Naive B cell (primary cell): ENCODE measurements around the gene ESR2. TPM values are rescaled to one million over a fixed set of nuclear protein-coding genes. Genes with fewer than 3 reads are reported as not detected.
"Not testable (repeated sequence)": the region's sequence is repeated elsewhere in the genome, so short reads cannot be mapped to it uniquely, and the experiment has no call there.

ENCODE experiments used
- ATAC-seq, 2 donors: fragments of 150-1000 bp; cut with Tn5 transposase; 2 replicates each; pipeline ENCODE4 v1.10.0; 2021; ENCODE audit warnings: low read depth in 2 of 2, mild to moderate bottlenecking in 2 of 2, moderate library complexity in 2 of 2
- DNase-seq: peaks from one replicate; pipeline ENCODE4 v3.0.0; 2022
- H3K27ac Mint-ChIP-seq, 6 donors: one replicate each; pipeline ENCODE4 v1.8.0; 2020 to 2022; ENCODE audit warnings: mild to moderate bottlenecking in 6 of 6, mixed read lengths in 6 of 6, moderate library complexity in 5 of 6, inconsistent platforms in 2 of 6
- H3K27me3 Mint-ChIP-seq, 3 donors: one replicate each; pipeline ENCODE4 v1.8.0; 2021 to 2022; ENCODE audit warnings: mixed read lengths in 3 of 3, mild to moderate bottlenecking in 1 of 3
- H3K36me3 Mint-ChIP-seq, 2 donors: one replicate each; pipeline ENCODE4 v1.8.0; 2020 to 2022; ENCODE audit warnings: mixed read lengths in 2 of 2, inconsistent platforms in 1 of 2, mild to moderate bottlenecking in 1 of 2
- H3K4me1 Mint-ChIP-seq, 3 donors: one replicate each; pipeline ENCODE4 v1.8.0; 2020 to 2022; ENCODE audit warnings: mixed read lengths in 3 of 3, inconsistent platforms in 1 of 3, mild to moderate bottlenecking in 1 of 3, moderate library complexity in 1 of 3
- H3K4me3 Mint-ChIP-seq, 8 donors: one replicate each; pipeline ENCODE4 v1.8.0; 2020 to 2022; ENCODE audit warnings: mild to moderate bottlenecking in 8 of 8, mixed read lengths in 8 of 8, moderate library complexity in 8 of 8, inconsistent platforms in 2 of 8
- H3K9me3 Mint-ChIP-seq, 7 donors: one replicate each; pipeline ENCODE4 v1.8.0; 2020 to 2022; ENCODE audit warnings: mixed read lengths in 7 of 7, mild to moderate bottlenecking in 5 of 7, inconsistent platforms in 2 of 7, moderate library complexity in 1 of 7
- polyA plus RNA-seq, 6 donors: library from polyadenylated mRNA; unstranded; fragments of 300-500 nt; fragmentation: Illumina TruSeq; gene quantifications; one replicate each; pipeline ENCODE4 v1.2.3, GENCODE V29; 2021; ENCODE audit warnings: low read depth in 6 of 6

Gene ESR2
- polyA plus RNA-seq, 6 donors from 2014 or later = 1.6 to 7.4 (median 3.2) TPM

- no peak for ATAC-seq
- Mint-ChIP-seq H3K27ac (peak overlapping the region in 1 of 6 donors; percentile 51), H3K4me1 (no peaks in the 10 kb centered on the region), H3K9me3 (no peaks in the 10 kb centered on the region), H3K4me3 (no peak overlapping the region), H3K27me3 (no peaks in the 10 kb centered on the region), H3K36me3 (peaks cover 0 to 17% of the 10 kb centered on the region in 2 donors)
- DNase-seq = no peak
Measured at GRCh38 chr14:64123241-64123822, 170.8 kb downstream of the ESR2 start.

GRCh38 chr14:64119980-64120379, 174.2 kb downstream of the ESR2 start:
- no peaks in the 10 kb centered on the region for H3K4me1 Mint-ChIP-seq
- DNase-seq (no peak), ATAC-seq (no peak)
- no peaks in the 10 kb centered on the region for H3K9me3 Mint-ChIP-seq
- H3K27ac Mint-ChIP-seq = peak overlapping the region in 1 of 6 donors; percentile 61
- no peak overlapping the region for H3K4me3 Mint-ChIP-seq
- H3K36me3 Mint-ChIP-seq = peaks cover 0 to 12% of the 10 kb centered on the region in 2 donors
- H3K27me3 Mint-ChIP-seq = no peaks in the 10 kb centered on the region

- H3K27ac Mint-ChIP-seq = peak overlapping the region in 1 of 6 donors; percentile 61
- no peak for ATAC-seq
- no peaks in the 10 kb centered on the region for H3K9me3 Mint-ChIP-seq
- no peak for DNase-seq
- no peaks in the 10 kb centered on the region for H3K27me3 Mint-ChIP-seq
- no peaks in the 10 kb centered on the region for H3K4me1 Mint-ChIP-seq
- peaks cover 0 to 12% of the 10 kb centered on the region in 2 donors for H3K36me3 Mint-ChIP-seq
- H3K4me3 Mint-ChIP-seq = no peak overlapping the region
Measured at GRCh38 chr14:64119500-64119899, 174.7 kb downstream of the ESR2 start.

GRCh38 chr14:64118892-64119291, 175.3 kb downstream of the ESR2 start:
- Mint-ChIP-seq H3K27ac (no peak overlapping the region), H3K9me3 (no peaks in the 10 kb centered on the region), H3K27me3 (no peaks in the 10 kb centered on the region), H3K4me3 (no peak overlapping the region), H3K4me1 (no peaks in the 10 kb centered on the region), H3K36me3 (peaks cover 0 to 12% of the 10 kb centered on the region in 2 donors)
- no peak for DNase-seq
- no peak for ATAC-seq

GRCh38 chr14:64118403-64118742, 175.8 kb downstream of the ESR2 start:
- not testable (repeated sequence) for H3K4me1 Mint-ChIP-seq, H3K27me3 Mint-ChIP-seq, H3K4me3 Mint-ChIP-seq, ATAC-seq, H3K9me3 Mint-ChIP-seq, DNase-seq, H3K27ac Mint-ChIP-seq
- H3K36me3 Mint-ChIP-seq = peaks cover 0 to 11% of the 10 kb centered on the region in 2 donors

GRCh38 chr14:64117671-64118402, 176.3 kb downstream of the ESR2 start:
- Mint-ChIP-seq H3K27ac (no peak overlapping the region), H3K9me3 (no peaks in the 10 kb centered on the region)

GRCh38 chr14:64115401-64115800, 178.8 kb downstream of the ESR2 start:
- DNase-seq = no peak
- Mint-ChIP-seq H3K27me3 (no peaks in the 10 kb centered on the region), H3K27ac (peak overlapping the region in 2 of 6 donors; percentile 70 to 77), H3K9me3 (no peaks in the 10 kb centered on the region), H3K36me3 (peaks cover 0 to 6% of the 10 kb centered on the region in 2 donors), H3K4me1 (no peaks in the 10 kb centered on the region), H3K4me3 (peak overlapping the region in 1 of 8 donors; percentile 31)
- ATAC-seq = no peak

More at GRCh38 chr14:64117671-64118402, 176.3 kb downstream of the ESR2 start:
- H3K36me3 Mint-ChIP-seq = peaks cover 0 to 11% of the 10 kb centered on the region in 2 donors
- DNase-seq = no peak
- no peaks in the 10 kb centered on the region for H3K27me3 Mint-ChIP-seq
- no peak for ATAC-seq
- H3K4me1 Mint-ChIP-seq = no peaks in the 10 kb centered on the region
- no peak overlapping the region for H3K4me3 Mint-ChIP-seq

GRCh38 chr14:64114796-64115195, 179.4 kb downstream of the ESR2 start:
- peak overlapping the region in 2 of 6 donors; percentile 27 to 70 for H3K27ac Mint-ChIP-seq
- ATAC-seq = no peak
- no peak overlapping the region for H3K4me3 Mint-ChIP-seq
- H3K27me3 Mint-ChIP-seq = no peaks in the 10 kb centered on the region
- DNase-seq = no peak
- H3K4me1 Mint-ChIP-seq = no peaks in the 10 kb centered on the region
- peaks cover 0 to 6% of the 10 kb centered on the region in 2 donors for H3K36me3 Mint-ChIP-seq
- no peaks in the 10 kb centered on the region for H3K9me3 Mint-ChIP-seq

- H3K4me3 Mint-ChIP-seq = no peak overlapping the region
- H3K9me3 Mint-ChIP-seq = no peaks in the 10 kb centered on the region
- peaks cover 0 to 6% of the 10 kb centered on the region in 2 donors for H3K36me3 Mint-ChIP-seq
- no peaks in the 10 kb centered on the region for H3K4me1 Mint-ChIP-seq
- no peak for ATAC-seq
- no peak for DNase-seq
- H3K27ac Mint-ChIP-seq = peak overlapping the region in 1 of 6 donors; percentile 49
- H3K27me3 Mint-ChIP-seq = no peaks in the 10 kb centered on the region
Measured at GRCh38 chr14:64114166-64114565, 180.0 kb downstream of the ESR2 start.

GRCh38 chr14:64112867-64113678, 181.1 kb downstream of the ESR2 start:
- peak overlapping the region in 1 of 6 donors; percentile 62 for H3K27ac Mint-ChIP-seq
- peak overlapping the region in 1 of 8 donors; percentile 3 for H3K4me3 Mint-ChIP-seq
- DNase-seq (no peak), ATAC-seq (no peak)
- no peaks in the 10 kb centered on the region for H3K4me1 Mint-ChIP-seq
- peaks cover 0 to 6% of the 10 kb centered on the region in 2 donors for H3K36me3 Mint-ChIP-seq
- no peaks in the 10 kb centered on the region for H3K9me3 Mint-ChIP-seq
- H3K27me3 Mint-ChIP-seq = no peaks in the 10 kb centered on the region

GRCh38 chr14:64110802-64111201, 183.4 kb downstream of the ESR2 start:
- Mint-ChIP-seq H3K27me3 (no peaks in the 10 kb centered on the region), H3K4me3 (no peak overlapping the region), H3K9me3 (no peaks in the 10 kb centered on the region), H3K36me3 (peaks cover 0 to 10% of the 10 kb centered on the region in 2 donors), H3K4me1 (no peaks in the 10 kb centered on the region), H3K27ac (peak overlapping the region in 2 of 6 donors; percentile 49 to 96)
- DNase-seq (no peak), ATAC-seq (no peak)

- no peaks in the 10 kb centered on the region for H3K9me3 Mint-ChIP-seq
- peaks cover 3 to 12% of the 10 kb centered on the region in 2 donors for H3K36me3 Mint-ChIP-seq
- no peaks in the 10 kb centered on the region for H3K27me3 Mint-ChIP-seq
- no peak for ATAC-seq
- H3K27ac Mint-ChIP-seq = no peak overlapping the region
- no peaks in the 10 kb centered on the region for H3K4me1 Mint-ChIP-seq
- H3K4me3 Mint-ChIP-seq = no peak overlapping the region
- no peak for DNase-seq
Measured at GRCh38 chr14:64109819-64110554, 184.2 kb downstream of the ESR2 start.

GRCh38 chr14:64107438-64107837, 186.7 kb downstream of the ESR2 start:
- ATAC-seq = no peak
- no peak overlapping the region for H3K27ac Mint-ChIP-seq
- H3K36me3 Mint-ChIP-seq = peaks cover 15 to 21% of the 10 kb centered on the region in 2 donors
- no peaks in the 10 kb centered on the region for H3K4me1 Mint-ChIP-seq
- H3K9me3 Mint-ChIP-seq = no peaks in the 10 kb centered on the region
- no peak for DNase-seq
- H3K4me3 Mint-ChIP-seq = no peak overlapping the region
- no peaks in the 10 kb centered on the region for H3K27me3 Mint-ChIP-seq
